Kidney epithelial cell (primary cell): ENCODE results near the gene CDC42EP5. TPM values are rescaled to one million over a fixed set of nuclear protein-coding genes. Genes with fewer than 3 reads are reported as not detected.

Source experiments
- DNase-seq: peaks from one replicate; pipeline ENCODE4 v3.0.0-alpha.2; 2010; ENCODE audit warnings: low read depth
- H3K27me3 ChIP-seq: 2 replicates; pipeline ENCODE4 v1.6.0; 2011; ENCODE audit warnings: low read length; ENCODE audit not compliant: control insufficient read depth, insufficient read depth
- H3K36me3 ChIP-seq: 2 replicates; pipeline ENCODE4 v1.5.1; 2011; ENCODE audit warnings: low read length; ENCODE audit not compliant: control insufficient read depth, insufficient read depth
- H3K4me3 ChIP-seq: 2 replicates; pipeline ENCODE4 v1.5.1; 2011; ENCODE audit warnings: low read depth, mild to moderate bottlenecking, control low read depth, low read length
- total RNA-seq: library from RNA; depleted of rRNA; stranded (reverse); fragments of >200 nt; gene quantifications from 2 replicates; pipeline ENCODE4 v1.2.3, GENCODE V29; 2015
- TF ChIP-seq, protein P1 (sequence below): IDR thresholded peaks from 2 replicates; pipeline ENCODE4 v1.5.1; 2011; ENCODE audit warnings: mild to moderate bottlenecking, moderate library complexity, low read length, control low read depth, inconsistent platforms; ENCODE audit not compliant: insufficient read depth, poor library complexity, severe bottlenecking

CDC42EP5 gene
- total RNA-seq, 1 donor from 2014 or later: 24.4 TPM

- TF ChIP-seq, protein P1, sequence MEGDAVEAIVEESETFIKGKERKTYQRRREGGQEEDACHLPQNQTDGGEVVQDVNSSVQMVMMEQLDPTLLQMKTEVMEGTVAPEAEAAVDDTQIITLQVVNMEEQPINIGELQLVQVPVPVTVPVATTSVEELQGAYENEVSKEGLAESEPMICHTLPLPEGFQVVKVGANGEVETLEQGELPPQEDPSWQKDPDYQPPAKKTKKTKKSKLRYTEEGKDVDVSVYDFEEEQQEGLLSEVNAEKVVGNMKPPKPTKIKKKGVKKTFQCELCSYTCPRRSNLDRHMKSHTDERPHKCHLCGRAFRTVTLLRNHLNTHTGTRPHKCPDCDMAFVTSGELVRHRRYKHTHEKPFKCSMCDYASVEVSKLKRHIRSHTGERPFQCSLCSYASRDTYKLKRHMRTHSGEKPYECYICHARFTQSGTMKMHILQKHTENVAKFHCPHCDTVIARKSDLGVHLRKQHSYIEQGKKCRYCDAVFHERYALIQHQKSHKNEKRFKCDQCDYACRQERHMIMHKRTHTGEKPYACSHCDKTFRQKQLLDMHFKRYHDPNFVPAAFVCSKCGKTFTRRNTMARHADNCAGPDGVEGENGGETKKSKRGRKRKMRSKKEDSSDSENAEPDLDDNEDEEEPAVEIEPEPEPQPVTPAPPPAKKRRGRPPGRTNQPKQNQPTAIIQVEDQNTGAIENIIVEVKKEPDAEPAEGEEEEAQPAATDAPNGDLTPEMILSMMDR: no peak
- peaks cover 16% of the 10 kb centered on the region for H3K36me3 ChIP-seq
- no peak overlapping the region for H3K4me3 ChIP-seq
- H3K27me3 ChIP-seq: no peaks in the 10 kb centered on the region
- no peak for DNase-seq
Measured at GRCh38 chr19:54458648-54459281, 14.3 kb downstream of the CDC42EP5 start.

GRCh38 chr19:54457773-54458647 is 15.1 kb downstream of the CDC42EP5 start:
- Histone ChIP-seq H3K4me3 (no peak overlapping the region), H3K27me3 (no peaks in the 10 kb centered on the region), H3K36me3 (peaks cover 16% of the 10 kb centered on the region)
- DNase-seq: no peak
- TF ChIP-seq, protein P1: no peak

GRCh38 chr19:54456423-54457373 is 16.4 kb downstream of the CDC42EP5 start:
- H3K4me3 ChIP-seq: no peak overlapping the region
- H3K27me3 ChIP-seq: no peaks in the 10 kb centered on the region
- TF ChIP-seq, protein P1: no peak
- no peak for DNase-seq
- H3K36me3 ChIP-seq: peaks cover 20% of the 10 kb centered on the region

DNA sequence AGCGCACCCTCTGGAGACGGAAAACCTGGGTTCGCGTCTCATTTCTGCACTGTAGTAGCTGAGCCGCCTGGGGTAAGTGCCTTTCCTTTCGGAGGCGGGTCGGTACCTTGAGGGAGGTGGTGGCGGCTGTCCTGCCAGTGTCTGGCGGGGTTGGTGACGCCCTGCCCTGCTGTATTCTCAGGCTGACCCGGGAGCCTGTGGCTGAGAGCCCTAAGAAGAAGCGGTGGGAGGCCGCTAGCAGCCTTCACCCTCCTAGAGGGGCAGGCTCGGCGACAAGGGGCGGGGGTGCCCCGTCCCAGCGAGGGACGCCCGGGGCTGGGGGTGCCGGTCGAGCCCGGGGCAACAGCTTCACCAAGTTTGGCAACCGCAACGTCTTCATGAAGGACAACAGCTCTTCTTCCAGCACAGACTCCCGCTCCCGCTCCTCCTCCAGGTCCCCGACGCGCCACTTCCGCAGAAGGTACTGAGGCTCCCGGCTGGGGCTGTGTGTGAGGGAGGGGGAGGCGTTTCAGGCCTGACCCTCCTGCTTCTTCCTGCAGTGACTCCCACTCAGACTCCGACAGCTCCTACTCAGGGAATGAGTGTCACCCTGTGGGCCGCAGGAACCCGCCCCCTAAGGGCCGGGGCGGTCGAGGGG is 17.2 kb downstream of the CDC42EP5 start:
- H3K36me3 ChIP-seq: peaks cover 19% of the 10 kb centered on the region
- H3K4me3 ChIP-seq: no peak overlapping the region
- TF ChIP-seq, protein P1: no peak
- DNase-seq: no peak
- no peaks in the 10 kb centered on the region for H3K27me3 ChIP-seq
